Measurements from ENCODE around the gene RNF41.
"Not testable (repeated sequence)": the region's sequence is repeated elsewhere in the genome, so short reads cannot be mapped to it uniquely, and the experiment has no call there.

RNF41 gene

GRCh38 chr12:56178347-56178746 lies 43.4 kb downstream of the RNF41 start:
- DNase-seq (ENCODE audit: low read depth in 2 of 3, low spot score in 1 of 3): no peak

DNA sequence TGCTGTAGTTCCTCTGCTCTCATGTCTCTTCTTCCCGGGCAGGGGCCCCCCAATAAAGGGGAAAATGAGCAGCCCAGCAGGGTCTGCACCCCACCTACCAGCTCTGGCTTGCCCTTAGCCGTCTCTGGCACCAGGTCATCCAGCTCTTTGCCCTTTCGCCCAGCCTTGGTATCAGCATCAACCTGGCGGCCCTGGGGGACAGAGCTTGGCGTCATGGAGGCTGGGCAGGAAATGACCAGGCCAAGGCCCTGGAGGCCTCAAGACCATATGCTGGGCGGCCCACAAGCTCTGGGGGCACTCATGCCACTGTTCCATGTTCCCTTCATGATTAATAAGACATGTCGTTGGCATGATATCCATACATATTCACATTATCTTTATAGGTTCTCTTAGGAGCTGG lies 48.9 kb downstream of the RNF41 start:
- no peak for DNase-seq (ENCODE audit: low read depth in 2 of 3, low spot score in 1 of 3)

GRCh38 chr12:56169229-56169759 lies 52.4 kb downstream of the RNF41 start:
- DNase-seq (ENCODE audit: low read depth in 2 of 3, low spot score in 1 of 3): no peak

GRCh38 chr12:56165369-56165768 lies 56.4 kb downstream of the RNF41 start:
- no peak for DNase-seq (ENCODE audit: low read depth in 2 of 3, low spot score in 1 of 3)

- DNase-seq (ENCODE audit: low read depth in 2 of 3, low spot score in 1 of 3): no peak
Measured at GRCh38 chr12:56164345-56164729, 57.4 kb downstream of the RNF41 start.

- no peak for DNase-seq (ENCODE audit: low read depth in 2 of 3, low spot score in 1 of 3)
Measured at GRCh38 chr12:56163533-56164344, 58.0 kb downstream of the RNF41 start.

- no peak for DNase-seq (ENCODE audit: low read depth in 2 of 3, low spot score in 1 of 3)
Measured at GRCh38 chr12:56162468-56163290, 59.0 kb downstream of the RNF41 start.

DNA sequence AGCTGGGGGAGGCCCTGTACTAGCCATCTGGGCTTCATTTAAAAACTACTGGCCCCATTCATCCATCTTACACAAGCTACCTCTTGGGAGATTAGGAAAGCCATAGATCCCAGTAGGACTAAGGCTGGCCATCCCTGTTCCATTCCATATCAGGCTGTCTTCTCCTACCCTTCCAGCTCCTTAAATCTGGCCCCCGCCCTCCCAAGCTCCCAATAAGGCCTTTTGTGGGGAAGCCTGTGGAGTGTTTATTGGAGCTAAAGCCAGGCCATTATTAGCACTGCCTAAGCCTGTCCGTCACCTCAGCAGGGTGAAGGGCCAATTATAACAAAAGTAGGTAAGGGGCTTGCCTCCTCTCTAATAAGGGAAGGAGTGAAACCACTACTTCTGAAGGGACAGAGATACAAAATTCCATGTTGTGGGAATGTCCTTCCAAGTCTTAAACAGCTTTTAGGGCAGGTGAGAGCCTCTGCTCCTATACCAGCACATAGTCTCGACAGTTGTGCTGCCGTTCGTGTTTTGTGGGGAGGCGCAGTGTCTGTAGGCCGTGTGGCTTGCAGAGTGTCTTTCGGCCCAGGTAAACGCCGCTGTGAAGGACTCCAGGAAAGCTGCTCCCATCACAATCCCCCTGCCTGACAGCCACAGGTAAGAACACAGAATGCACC lies 59.9 kb downstream of the RNF41 start:
- DNase-seq (ENCODE audit: low read depth in 2 of 3, low spot score in 1 of 3): no peak

GRCh38 chr12:56160894-56161689 lies 60.6 kb downstream of the RNF41 start:
- no peak for DNase-seq (ENCODE audit: low read depth in 2 of 3, low spot score in 1 of 3)

- peak in 2 of 3 donors; percentile 29 to 48 for DNase-seq (ENCODE audit: low read depth in 2 of 3, low spot score in 1 of 3)
Measured at GRCh38 chr12:56160193-56160763, 61.4 kb downstream of the RNF41 start.

DNA sequence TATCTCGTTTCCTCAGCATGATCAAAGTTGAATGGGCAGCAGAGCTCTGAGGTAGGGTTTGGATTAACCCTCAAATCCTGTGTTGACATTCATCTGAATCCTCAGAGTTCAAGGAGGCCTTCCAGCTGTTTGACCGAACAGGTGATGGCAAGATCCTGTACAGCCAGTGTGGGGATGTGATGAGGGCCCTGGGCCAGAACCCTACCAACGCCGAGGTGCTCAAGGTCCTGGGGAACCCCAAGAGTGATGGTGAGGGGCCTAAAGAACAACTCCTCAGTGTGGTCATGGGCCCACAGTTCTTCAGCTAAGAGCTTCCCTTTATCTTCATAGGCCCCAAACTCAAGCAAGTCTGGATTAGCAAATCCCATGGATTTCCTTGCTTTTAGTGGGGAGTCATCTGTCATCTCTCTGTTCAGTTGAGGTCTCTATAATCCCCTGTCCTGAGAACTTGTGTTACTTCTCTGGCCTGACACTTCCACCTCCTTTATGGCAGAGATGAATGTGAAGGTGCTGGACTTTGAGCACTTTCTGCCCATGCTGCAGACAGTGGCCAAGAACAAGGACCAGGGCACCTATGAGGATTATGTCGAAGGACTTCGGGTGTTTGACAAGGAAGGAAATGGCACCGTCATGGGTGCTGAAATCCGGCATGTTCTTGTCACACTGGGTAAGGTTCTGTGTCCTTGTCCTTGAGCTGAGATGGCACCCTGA lies 62.1 kb downstream of the RNF41 start:
- DNase-seq (ENCODE audit: low read depth in 2 of 3, low spot score in 1 of 3): no peak

DNA sequence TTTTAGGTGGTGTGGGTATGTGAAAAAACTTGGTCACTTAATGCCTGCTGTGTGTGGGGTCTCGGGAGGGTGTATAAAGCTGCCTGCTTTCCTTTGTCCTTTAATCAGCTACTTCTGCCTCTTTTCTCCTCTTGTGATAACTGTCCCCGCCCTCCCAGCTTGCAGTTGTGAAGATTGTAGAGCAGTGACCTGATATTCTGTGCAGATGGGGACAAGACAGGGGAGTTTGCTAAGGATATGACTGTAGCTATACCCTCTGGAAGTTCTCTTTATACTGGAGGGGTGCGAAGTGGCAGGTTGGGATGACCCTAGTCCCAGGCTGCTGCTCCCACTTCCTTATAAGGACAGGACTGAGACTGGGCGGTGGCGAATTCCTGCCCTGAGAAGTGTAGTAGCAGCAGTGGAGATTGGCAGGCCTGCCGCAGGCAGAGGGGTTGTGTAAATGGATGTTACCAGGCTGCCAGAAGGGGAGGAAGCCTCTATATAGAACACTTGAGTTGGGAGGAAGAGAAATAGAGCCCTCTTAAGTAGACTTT lies 62.7 kb downstream of the RNF41 start:
- peak in 1 of 3 donors; percentile 23 for DNase-seq (ENCODE audit: low read depth in 2 of 3, low spot score in 1 of 3)

DNA sequence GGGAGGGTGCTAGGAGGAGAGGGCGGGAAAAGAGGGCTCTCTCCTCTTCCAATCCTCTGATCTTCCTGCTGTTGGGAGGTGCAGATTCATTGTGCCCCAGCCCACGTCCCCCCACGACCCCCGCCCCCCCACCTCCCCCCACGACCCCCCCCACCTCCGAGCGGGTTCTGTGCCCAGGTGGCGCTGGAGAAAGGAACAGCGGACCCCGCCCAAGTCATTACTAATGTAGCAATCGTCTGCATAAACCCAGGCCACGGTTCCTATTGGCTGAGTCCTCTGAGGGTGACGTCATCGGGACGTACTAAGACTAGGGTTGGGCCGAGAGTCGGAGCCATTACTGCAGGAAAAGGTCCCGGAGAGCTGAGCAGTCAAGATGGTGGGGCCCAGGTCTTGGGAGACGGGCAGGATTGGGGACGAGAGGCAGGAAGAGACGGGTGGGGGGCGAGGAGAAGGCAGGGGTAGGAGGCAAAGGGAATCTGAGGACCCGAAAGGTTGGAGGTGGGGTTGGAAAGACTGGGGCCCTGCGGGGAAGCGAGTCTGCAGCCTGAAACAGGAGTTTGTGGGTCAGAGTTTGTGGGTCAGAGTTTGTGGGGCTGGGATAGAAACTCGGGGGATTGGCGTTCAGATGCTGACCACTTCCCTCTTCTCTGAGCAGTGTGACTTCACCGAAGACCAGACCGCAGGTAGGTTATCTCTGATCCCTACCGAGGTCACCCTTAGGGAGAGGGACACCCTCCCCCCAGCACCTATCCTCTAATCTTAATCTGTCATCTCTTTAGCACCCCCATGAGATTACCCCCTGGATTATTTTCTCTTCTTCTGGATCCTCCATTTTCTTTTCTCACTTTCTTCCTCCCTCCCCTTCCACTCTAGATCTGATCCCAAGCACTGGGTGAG lies 63.4 kb downstream of the RNF41 start, which contains the start of gene MYL6:
MYL6 (plus strand) TSS at position 331 of the 897 bp plus-strand sequence; CDS start at position 374, 43 bp downstream.
- DNase-seq (ENCODE audit: low read depth in 2 of 3, low spot score in 1 of 3): peak; percentile 89 to 93 (median 89)

DNA sequence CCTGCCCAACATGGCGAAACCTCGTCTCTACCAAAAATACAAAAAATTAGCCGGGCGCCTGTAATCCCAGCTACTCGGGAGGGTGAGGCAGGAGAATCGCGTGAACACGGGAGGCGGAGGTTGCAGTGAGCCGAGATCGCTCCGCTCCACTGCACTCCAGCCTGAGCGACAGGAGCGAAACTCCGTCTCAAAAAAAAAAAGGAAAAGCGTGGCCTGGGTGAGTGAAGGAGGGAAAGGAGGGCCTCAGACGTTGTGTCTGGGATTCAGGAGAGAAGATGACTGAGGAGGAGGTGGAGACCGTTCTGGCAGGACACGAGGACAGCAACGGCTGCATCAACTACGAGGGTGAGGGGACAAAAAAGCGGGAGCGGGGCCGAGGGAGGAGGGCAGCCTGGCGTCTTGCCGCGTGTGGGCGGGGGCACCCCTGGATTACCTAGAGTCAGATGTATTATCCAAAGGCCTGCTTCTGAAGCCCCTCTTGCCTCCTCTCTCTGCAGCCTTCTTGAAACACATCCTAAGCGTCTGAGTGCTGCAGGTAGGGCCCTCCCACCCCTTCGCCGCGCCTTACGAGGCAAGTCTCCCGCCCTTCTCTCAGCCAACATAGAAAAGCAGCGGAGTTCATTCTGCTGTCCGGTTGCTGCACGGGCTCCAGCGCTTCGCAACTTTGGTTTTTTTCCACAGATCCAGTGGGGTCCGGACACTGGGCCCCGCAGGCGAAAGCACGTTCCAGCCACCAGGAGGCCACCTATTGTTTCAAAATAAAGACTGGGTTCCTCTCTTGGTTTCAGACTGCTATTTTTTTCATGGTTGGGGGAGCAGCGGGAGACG lies 64.3 kb downstream of the RNF41 start:
- DNase-seq (ENCODE audit: low read depth in 2 of 3, low spot score in 1 of 3): peak in 2 of 3 donors; percentile 35 to 50

- DNase-seq (ENCODE audit: low read depth in 2 of 3, low spot score in 1 of 3): not testable (repeated sequence)
Measured at GRCh38 chr12:56156464-56157200, 65.1 kb downstream of the RNF41 start.

- no peak for DNase-seq (ENCODE audit: low read depth in 2 of 3, low spot score in 1 of 3)
Measured at GRCh38 chr12:56155256-56155845, 66.4 kb downstream of the RNF41 start.
